Endodermal cell (in vitro differentiated cells): Measurements from ENCODE around the gene SLC6A1. TPM values are rescaled to one million over a fixed set of nuclear protein-coding genes. Genes with fewer than 3 reads are reported as not detected.

Experiments
- DNase-seq: peaks from one replicate; pipeline ENCODE4 v3.0.0-alpha.2; 2017
- H3K27ac ChIP-seq: 2 replicates; pipeline ENCODE4 v1.5.1; 2013; ENCODE audit warnings: mild to moderate bottlenecking, low read depth, low read length, moderate library complexity
- H3K27me3 ChIP-seq: 2 replicates; pipeline ENCODE4 v1.6.1; 2013; ENCODE audit warnings: mild to moderate bottlenecking, low read length, moderate library complexity; ENCODE audit not compliant: insufficient read depth, control insufficient read depth, poor library complexity, severe bottlenecking
- H3K36me3 ChIP-seq: 2 replicates; pipeline ENCODE4 v1.7.0; 2013; ENCODE audit warnings: mild to moderate bottlenecking, low read length, moderate library complexity; ENCODE audit not compliant: control insufficient read depth, insufficient read depth
- H3K4me1 ChIP-seq: one replicate; pipeline ENCODE4 v1.7.0; 2013; ENCODE audit warnings: low read length; ENCODE audit not compliant: control insufficient read depth, insufficient read depth
- H3K4me3 ChIP-seq: 2 replicates; pipeline ENCODE4 v1.5.1; 2013; ENCODE audit warnings: mild to moderate bottlenecking, low read length, moderate library complexity
- H3K9ac ChIP-seq: 2 replicates; pipeline ENCODE4 v1.6.1; 2013; ENCODE audit warnings: mild to moderate bottlenecking, low read length, moderate library complexity; ENCODE audit not compliant: poor library complexity, severe bottlenecking; ENCODE audit errors: extremely low read depth
- H3K9me3 ChIP-seq: 2 replicates; pipeline ENCODE4 v1.6.1; 2013; ENCODE audit warnings: mild to moderate bottlenecking, low read length, moderate library complexity; ENCODE audit not compliant: control insufficient read depth
- H3K27ac Mint-ChIP-seq: 2 replicates; pipeline ENCODE4 v1.8.0; 2020; ENCODE audit warnings: mixed read lengths
- H3K27me3 Mint-ChIP-seq: 2 replicates; pipeline ENCODE4 v1.8.0; 2021; ENCODE audit warnings: mild to moderate bottlenecking, mixed read lengths; ENCODE audit not compliant: insufficient read depth
- H3K36me3 Mint-ChIP-seq: 2 replicates; pipeline ENCODE4 v1.8.0; 2020; ENCODE audit warnings: low read depth, mixed read lengths
- H3K4me1 Mint-ChIP-seq: 2 replicates; pipeline ENCODE4 v1.8.0; 2020; ENCODE audit warnings: mixed read lengths
- H3K4me3 Mint-ChIP-seq: 2 replicates; pipeline ENCODE4 v1.8.0; 2020; ENCODE audit warnings: mild to moderate bottlenecking, moderate library complexity, mixed read lengths
- H3K9me3 Mint-ChIP-seq: 2 replicates; pipeline ENCODE4 v1.8.0; 2020; ENCODE audit warnings: mild to moderate bottlenecking, mixed read lengths
- WGBS, 2 experiments: methylation state at CpG; one replicate each; pipeline versions ENCODE4 v1.1.5 to v1.1.7; 2013; ENCODE audit warnings: missing lambda C conversion rate in 2 of 2, mixed read lengths in 1 of 2; ENCODE audit not compliant: insufficient coverage in 1 of 2, insufficient read length in 1 of 2; 5-methylcytosine and 5-hydroxymethylcytosine counted together
- total RNA-seq, 2 donors: library from RNA; stranded (reverse); fragmentation: NEBNext Ultra II Directional in 1 of 2; extraction: Animal tissue kit (Norgen Biotek cat#: 25700) in 1 of 2; gene quantifications; 2 replicates in 1 of 2; 3 replicates in 1 of 2; pipeline ENCODE4 v1.2.1, GENCODE V29; 2021
- TF ChIP-seq, protein P1 (sequence below): fragments of 200-600 bp; sonication (generic); conservative IDR thresholded peaks from 2 replicates; pipeline ENCODE4 v1.5.0; 2021; ENCODE audit warnings: antibody characterized with exemption, mild to moderate bottlenecking

Gene SLC6A1
- total RNA-seq, 2 donors from 2014 or later = 0.42 to 3.6 TPM

DNA sequence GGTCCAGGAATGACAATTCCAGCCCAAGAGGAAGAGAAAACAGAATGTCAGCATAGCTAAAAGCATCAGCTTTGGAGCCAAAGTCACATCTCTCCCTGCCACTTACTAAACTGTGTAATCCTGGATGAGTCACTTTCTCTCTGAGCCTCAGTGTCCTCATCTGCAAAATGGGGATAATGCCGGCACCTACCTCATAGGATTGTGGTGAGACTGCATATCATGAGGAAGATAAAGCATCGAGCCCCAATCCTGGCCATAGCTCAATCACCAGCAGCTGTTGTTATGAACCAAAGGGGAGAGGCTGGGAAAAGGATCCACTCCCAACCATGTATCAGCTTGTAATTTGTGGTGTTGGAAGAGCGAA is 9.1 kb downstream of the SLC6A1 start:
- no peaks in the 10 kb centered on the region for H3K36me3 ChIP-seq
- H3K27me3 Mint-ChIP-seq = peaks cover 26% of the 10 kb centered on the region
- H3K27me3 ChIP-seq = peaks cover 23% of the 10 kb centered on the region
- no peaks in the 10 kb centered on the region for H3K9me3 Mint-ChIP-seq
- no peaks in the 10 kb centered on the region for H3K36me3 Mint-ChIP-seq
- H3K27ac Mint-ChIP-seq = no peak overlapping the region
- no peak for DNase-seq
- 90 to 100% methylated on average over 1 to 3 of the region's 3 CpGs for WGBS, 2 experiments
- TF ChIP-seq, protein P1, sequence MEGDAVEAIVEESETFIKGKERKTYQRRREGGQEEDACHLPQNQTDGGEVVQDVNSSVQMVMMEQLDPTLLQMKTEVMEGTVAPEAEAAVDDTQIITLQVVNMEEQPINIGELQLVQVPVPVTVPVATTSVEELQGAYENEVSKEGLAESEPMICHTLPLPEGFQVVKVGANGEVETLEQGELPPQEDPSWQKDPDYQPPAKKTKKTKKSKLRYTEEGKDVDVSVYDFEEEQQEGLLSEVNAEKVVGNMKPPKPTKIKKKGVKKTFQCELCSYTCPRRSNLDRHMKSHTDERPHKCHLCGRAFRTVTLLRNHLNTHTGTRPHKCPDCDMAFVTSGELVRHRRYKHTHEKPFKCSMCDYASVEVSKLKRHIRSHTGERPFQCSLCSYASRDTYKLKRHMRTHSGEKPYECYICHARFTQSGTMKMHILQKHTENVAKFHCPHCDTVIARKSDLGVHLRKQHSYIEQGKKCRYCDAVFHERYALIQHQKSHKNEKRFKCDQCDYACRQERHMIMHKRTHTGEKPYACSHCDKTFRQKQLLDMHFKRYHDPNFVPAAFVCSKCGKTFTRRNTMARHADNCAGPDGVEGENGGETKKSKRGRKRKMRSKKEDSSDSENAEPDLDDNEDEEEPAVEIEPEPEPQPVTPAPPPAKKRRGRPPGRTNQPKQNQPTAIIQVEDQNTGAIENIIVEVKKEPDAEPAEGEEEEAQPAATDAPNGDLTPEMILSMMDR = no peak
- H3K4me3 Mint-ChIP-seq = no peak overlapping the region
- peaks cover 8% of the 10 kb centered on the region for H3K4me1 Mint-ChIP-seq
- H3K4me3 ChIP-seq = no peak overlapping the region
- no peak overlapping the region for H3K9ac ChIP-seq
- no peak overlapping the region for H3K27ac ChIP-seq
- no peaks in the 10 kb centered on the region for H3K9me3 ChIP-seq
- H3K4me1 ChIP-seq = no peaks in the 10 kb centered on the region

DNA sequence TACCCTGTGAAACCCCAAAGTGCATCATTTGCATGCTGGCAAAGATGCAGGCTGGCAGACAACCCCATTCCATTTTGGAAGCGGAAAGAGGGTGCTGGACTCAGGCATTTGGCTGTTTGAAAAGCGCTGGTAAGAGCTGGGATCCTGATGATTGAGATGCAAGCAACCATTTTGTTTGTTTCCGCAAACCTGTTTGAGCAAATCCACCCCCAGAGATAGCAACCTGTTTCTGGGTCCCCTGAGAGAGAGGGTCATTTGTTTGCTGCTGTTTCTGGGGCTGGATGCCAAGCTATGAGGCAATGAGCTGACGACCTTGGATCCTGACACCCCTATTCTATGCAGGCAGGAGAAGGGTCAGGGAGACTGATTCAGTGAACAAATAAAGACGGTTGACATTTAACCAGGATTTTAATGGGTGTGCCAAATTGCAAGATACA is 9.8 kb downstream of the SLC6A1 start:
- Histone ChIP-seq H3K27ac (no peak overlapping the region), H3K4me1 (no peaks in the 10 kb centered on the region), H3K36me3 (no peaks in the 10 kb centered on the region), H3K9ac (no peak overlapping the region), H3K27me3 (peaks cover 16% of the 10 kb centered on the region), H3K9me3 (no peaks in the 10 kb centered on the region), H3K4me3 (no peak overlapping the region)
- H3K4me1 Mint-ChIP-seq = peaks cover 8% of the 10 kb centered on the region
- H3K36me3 Mint-ChIP-seq = no peaks in the 10 kb centered on the region
- TF ChIP-seq, protein P1 = no peak
- DNase-seq = no peak
- H3K27me3 Mint-ChIP-seq = peaks cover 20% of the 10 kb centered on the region
- H3K4me3 Mint-ChIP-seq = no peak overlapping the region
- WGBS, 2 experiments = 85 to 91% methylated on average over 5 of the region's 5 CpGs
- H3K9me3 Mint-ChIP-seq = no peaks in the 10 kb centered on the region
- no peak overlapping the region for H3K27ac Mint-ChIP-seq

DNA sequence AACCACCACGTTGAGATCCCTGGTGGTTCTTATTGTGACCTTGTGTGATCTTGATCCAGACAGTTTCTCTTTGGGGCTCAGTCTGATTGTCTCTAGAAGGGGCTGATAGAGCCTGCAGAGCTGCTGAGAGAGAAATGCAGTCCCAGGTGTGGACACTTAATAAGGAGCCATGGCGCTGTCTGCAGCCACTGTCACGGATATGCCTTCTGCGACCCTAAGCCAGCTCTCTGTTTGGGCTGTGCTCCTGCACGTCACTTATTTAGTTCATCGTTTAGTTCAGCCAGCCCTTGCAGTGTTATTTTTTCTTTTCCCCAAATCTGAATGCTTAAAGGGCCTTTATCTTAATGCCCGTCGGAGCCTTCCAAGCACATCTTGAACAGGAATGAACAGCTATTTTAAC is 12.0 kb downstream of the SLC6A1 start:
- H3K9me3 Mint-ChIP-seq = no peaks in the 10 kb centered on the region
- Histone ChIP-seq H3K9ac (no peak overlapping the region), H3K4me1 (no peaks in the 10 kb centered on the region), H3K27ac (no peak overlapping the region), H3K36me3 (no peaks in the 10 kb centered on the region), H3K4me3 (no peak overlapping the region), H3K9me3 (no peaks in the 10 kb centered on the region), H3K27me3 (no peaks in the 10 kb centered on the region)
- 88 to 94% methylated on average over 8 of the region's 8 CpGs for WGBS, 2 experiments
- TF ChIP-seq, protein P1 = no peak
- H3K36me3 Mint-ChIP-seq = no peaks in the 10 kb centered on the region
- H3K4me3 Mint-ChIP-seq = no peak overlapping the region
- peaks cover 8% of the 10 kb centered on the region for H3K27me3 Mint-ChIP-seq
- no peak for DNase-seq
- peaks cover 8% of the 10 kb centered on the region for H3K4me1 Mint-ChIP-seq
- H3K27ac Mint-ChIP-seq = no peak overlapping the region
